ENCODE data around the gene TMEM106A.
"Not testable (repeated sequence)": the region's sequence is repeated elsewhere in the genome, so short reads cannot be mapped to it uniquely, and the experiment has no call there.

The TMEM106A gene, protein sequence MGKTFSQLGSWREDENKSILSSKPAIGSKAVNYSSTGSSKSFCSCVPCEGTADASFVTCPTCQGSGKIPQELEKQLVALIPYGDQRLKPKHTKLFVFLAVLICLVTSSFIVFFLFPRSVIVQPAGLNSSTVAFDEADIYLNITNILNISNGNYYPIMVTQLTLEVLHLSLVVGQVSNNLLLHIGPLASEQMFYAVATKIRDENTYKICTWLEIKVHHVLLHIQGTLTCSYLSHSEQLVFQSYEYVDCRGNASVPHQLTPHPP

DNA sequence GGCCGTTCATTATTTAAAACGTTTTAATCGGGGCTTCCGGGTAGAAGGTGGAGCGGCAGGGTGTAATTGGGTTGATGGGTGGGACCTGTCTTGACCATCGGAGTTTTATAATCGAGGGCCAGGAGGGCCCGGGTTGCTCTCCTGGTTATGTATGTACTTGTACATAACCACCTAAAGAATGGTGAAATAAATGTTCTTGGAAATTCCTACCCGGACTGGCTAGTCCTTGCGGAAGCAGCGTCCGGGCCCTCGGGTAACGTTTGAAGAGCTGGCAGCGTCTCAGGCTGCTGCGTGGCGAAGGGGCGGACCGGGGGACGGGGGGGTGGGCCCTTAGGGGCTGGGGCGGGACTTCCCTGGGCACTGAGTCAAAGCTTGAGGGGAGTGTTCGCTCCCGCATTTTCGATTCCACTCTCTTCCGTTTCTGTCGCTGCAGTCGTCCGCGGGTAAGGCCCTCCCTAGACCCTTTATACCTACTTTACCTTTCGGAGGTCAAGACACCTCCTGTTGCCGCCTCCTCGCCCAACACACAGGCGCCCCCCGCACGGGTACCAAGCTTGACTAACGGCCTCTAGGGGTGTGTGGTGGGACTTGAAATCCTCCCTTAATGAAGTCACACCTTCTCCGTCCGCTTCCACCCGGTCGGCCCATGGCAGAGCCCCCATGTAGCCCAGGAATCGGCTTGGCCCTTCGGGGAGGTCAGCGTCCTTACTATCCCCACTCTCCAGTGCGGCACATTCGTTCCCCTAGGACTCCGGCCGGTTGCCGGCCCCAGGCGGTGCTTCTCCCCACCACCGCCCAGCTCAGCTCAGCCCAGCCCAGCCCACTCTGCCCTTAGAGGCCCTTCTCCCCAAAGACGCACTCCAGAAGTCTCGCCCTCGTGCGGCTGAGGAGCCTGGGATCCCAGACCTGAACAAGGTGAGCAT is at the start of gene TMEM106A:
TSS of gene TMEM106A (plus strand) at position 396 of the 923 bp plus-strand sequence. CDS start 1,167 bp downstream, outside the sequence.
- peak; percentile 59 to 60 for DNase-seq (ENCODE audit: extremely low read depth in 1 of 2, low read depth in 1 of 2)

DNA sequence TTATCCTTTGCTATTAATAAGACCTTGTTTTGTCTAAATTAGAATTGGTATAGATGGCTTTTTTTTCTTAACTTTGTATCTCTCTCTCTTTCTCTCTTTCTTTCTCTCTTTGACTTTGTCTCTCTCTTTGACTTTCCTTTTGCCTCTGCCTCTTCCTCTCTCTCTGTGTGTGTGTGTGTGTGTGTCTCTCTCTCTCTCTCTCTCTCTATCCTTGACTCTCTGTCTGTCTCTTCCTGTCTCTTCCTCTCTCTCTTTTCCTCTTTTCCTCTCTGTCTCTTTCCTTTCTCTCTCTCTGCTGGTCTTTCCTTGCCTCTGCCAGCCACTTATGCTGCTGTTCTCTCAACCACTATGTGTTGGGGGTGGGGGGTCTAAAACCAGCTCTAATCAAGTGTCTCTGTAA is 45.7 kb upstream of the TMEM106A start:
- not testable (repeated sequence) for DNase-seq (ENCODE audit: extremely low read depth in 1 of 2, low read depth in 1 of 2)

DNA sequence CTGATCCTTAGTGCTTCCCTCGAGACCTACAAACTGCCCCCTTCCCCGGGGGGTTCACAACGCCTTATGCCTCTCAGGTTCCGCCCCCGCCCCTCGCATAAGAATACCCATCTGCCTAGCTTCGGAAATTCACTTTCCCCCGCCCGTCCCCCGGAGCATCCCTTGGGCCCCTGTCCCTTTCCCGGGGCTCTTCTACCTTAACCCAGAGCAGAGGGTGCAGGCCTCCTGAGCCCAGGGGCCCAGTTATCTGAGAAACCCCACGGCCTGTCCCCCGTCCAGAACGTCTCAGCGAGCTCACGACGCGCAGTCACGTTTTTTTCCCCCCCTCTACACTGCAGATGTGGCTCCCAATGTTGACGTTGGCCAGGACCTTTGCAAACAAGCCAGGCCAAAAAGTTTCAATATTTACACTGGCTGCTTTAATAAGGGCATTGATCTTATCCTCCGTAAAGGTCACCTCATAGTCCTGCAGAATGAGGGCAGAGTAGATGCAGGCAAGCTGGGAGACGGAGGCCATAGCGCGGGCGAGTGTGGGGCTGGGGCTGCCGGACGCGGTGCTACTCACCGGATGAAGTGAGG is 42.0 kb upstream of the TMEM106A start:
- DNase-seq (ENCODE audit: extremely low read depth in 1 of 2, low read depth in 1 of 2): peak in 1 of 2 donors; percentile 6

DNA sequence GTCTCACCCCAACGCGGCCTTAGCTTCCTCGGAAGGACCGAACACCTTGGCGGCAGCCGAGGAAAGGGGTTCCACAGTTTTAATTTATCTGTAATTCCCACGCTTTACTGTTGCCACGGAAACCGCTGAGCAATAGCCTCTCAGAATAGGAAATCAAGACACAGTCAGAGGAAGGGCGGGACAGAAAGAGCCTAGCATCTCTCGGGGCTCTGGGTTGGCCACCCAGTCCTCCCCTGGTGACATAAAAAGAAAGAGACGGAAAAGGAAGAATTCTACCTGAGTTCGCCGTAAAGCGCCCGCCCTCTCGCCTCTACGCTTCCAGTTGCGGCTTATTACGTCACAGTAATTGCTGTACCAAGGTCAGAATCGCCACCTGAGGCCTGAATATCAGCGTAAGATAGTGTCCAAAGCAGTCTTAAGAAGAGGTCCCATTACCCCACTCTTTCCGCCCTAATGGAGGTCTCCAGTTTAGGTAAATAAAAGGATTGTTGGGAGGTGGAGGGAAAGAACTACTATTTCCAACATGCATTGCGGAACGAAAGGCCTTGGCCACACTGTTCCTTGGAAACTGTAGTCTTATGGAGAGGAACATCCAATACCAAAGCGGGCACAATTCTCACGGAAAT is 41.4 kb upstream of the TMEM106A start:
- peak; percentile 67 to 89 for DNase-seq (ENCODE audit: extremely low read depth in 1 of 2, low read depth in 1 of 2)

DNA sequence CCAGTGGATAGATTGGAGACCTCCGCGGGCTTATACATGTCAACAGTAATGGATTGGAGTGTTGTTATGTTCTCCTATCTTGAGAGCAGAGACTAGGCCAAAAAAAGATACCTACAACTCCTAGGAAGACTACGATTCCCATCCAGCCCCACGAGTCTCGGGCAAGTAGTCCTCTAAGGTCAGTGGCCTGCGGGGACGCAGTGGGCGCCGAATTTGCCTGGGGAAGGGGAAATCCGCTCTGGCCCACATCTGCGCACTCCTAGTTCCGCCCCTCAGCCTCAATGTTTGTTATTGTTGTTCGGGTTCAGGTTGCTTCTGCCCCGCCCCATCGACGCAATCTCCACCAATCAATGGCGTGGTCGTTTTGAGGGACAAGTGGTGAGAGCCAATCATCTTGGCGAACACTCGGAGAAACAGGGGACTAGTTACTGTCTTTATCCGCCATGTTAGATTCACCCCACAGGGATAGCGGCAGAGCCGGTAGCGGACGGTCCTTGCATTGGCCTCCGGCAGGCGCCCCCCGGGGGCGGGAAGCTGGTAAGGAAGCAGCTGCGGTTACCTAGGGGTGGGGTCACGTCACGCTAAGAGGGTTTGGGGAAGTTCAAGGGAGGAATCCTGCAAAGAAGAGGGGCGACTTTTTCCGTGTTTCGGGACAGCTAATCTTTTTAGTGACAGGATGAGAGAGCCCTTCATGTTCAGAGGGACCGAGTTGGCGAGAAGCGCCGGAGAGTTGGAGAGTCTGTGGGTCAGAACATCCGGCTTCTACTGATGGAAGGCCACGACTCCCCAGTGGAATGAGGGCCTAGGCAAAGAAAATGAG is 40.7 kb upstream of the TMEM106A start, which contains the start of gene NBR1:
TSS of gene NBR1 (plus strand) at position 449 of the 820 bp plus-strand sequence. CDS start 4,586 bp downstream, outside the sequence.
- DNase-seq (ENCODE audit: extremely low read depth in 1 of 2, low read depth in 1 of 2): peak; percentile 89 to 93

DNA sequence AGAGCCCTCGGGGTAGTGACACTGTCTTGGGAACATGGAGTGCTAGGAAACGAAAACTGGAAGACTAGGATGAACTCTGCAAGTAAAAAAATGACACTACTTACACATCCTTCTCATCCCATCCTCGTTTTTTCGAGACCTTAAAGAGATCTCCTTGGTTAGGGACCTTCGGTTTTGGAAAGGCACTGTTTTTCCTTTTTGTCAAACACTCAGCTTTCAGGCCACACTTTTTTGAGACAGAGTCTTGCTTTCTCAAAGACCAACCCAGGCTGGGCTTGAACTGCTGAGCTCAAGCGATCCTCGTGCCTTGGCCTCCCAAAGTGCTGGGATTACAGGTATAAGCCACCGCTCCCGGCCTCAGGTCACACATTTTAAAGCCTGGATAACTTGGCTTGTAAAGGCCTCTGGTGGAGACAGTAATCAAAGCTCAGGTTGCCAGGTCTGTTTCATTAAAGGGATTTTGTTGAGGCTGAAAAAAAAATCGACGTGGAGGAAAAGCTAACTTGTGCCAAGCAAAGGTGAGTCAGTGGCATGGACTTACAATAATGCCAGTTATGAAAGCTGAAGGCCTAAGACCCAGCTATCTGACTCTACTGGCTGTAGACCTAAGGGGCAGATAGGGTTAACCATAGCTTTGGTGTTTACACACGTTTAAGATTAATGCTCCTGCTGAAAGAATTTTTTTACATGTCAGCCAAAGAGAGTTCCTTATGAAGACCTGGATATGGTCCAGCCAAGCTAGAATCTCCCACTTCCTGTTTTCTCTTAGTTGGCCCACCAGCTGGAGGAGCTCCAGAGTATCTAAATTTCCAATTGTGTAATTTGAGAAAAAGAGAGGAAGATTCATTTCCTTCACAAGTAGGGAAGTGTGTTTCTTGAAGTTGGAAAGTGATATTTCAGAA is 39.8 kb upstream of the TMEM106A start:
- DNase-seq (ENCODE audit: extremely low read depth in 1 of 2, low read depth in 1 of 2): no peak

DNA sequence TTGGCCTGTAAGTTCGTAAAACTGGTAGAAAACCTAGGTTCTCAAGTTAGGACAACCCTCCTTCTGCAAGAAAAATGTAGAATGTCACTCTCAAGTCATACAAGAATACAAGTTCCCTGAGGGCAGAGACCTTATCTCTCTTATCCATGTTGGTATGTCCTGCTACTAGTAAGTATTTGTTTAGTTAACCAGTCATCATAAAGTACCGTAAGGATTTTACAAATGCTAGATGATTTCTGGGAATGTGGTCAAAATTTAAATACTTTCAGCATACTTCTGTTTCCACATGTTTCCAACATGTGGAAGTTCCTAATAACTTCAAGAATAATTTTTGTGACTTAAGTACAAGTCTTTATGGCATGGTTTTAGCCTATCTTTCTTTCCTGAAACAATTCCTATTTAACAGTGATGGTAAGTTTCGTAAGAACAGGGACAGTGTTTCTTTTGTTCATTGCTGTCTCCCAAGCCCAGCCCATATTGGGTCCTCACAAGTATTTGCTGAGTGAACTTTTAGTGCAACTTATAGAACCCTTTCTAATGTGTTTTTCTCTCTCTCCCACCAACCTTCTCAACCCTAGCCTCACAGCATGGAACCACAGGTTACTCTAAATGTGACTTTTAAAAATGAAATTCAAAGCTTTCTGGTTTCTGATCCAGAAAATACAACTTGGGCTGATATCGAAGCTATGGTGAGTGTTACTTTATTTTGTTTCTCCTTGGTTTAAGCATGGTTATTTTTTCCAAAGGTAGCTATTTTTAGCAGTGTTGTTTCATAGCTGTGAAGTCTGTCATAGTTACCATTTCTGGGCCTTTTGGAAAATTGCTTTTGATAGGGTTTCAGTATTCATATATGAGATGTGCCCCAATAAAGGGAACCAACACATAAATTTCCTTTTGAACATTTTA is 36.2 kb upstream of the TMEM106A start:
- DNase-seq (ENCODE audit: extremely low read depth in 1 of 2, low read depth in 1 of 2): no peak

DNA sequence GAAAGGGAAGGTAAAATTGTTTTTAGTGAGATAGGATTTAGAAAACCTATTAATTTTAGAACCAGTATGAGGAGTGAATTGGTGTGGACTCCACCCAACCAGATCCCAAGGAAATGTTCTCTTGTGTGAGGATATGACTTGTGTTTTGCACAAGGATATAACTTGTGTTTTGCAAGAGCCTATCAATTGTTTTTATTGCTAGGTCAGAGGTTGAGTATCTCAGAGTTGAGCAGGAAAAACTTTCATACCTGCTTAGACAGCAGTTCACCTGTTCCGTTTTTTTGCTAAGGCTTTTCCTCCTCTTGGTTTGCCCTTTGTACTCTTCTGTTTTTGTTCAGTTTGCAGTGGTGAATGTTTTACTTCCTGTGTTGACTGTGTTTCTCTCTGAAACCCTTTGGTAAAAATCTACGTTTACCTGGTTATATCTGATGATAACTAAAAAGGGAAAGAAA is 35.5 kb upstream of the TMEM106A start:
- no peak for DNase-seq (ENCODE audit: extremely low read depth in 1 of 2, low read depth in 1 of 2)

DNA sequence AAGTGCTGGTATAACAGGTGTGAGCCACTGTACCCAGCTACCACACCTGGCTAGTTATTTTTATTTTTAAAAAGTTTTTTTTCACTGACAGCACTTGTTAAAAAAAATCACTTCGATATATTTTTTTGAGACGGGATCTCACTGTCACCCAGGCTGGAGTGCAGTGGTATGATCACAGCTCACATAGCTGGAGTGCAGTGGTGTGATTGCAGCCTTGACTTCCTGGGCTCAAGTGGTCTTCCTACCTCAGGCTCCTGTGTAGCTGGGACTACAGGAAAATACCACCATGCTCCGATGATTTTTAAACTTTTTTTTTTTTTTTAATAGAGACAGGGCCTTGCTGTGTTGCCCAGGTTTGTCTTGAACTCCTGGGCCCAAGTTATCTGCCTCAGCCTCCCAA is 27.8 kb upstream of the TMEM106A start:
- DNase-seq (ENCODE audit: extremely low read depth in 1 of 2, low read depth in 1 of 2): no peak

DNA sequence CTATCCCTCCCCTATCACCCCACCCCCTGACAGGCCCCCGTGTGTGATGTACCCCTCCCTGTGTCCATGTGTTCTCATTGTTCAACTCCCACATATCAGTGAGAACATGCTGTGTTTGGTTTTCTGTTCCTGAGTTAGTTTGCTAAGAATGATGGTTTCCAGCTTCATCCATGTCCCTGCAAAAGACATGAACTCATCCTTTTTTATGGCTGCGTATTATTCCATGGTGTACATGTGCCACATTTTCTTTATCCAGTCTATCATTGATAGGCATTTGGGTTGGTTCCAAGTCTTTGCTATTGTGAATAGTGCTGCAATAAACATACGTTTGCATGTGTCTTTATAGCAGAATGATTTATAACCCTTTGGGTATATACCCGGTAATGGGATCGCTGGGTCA is 25.0 kb upstream of the TMEM106A start:
- not testable (repeated sequence) for DNase-seq (ENCODE audit: extremely low read depth in 1 of 2, low read depth in 1 of 2)

DNA sequence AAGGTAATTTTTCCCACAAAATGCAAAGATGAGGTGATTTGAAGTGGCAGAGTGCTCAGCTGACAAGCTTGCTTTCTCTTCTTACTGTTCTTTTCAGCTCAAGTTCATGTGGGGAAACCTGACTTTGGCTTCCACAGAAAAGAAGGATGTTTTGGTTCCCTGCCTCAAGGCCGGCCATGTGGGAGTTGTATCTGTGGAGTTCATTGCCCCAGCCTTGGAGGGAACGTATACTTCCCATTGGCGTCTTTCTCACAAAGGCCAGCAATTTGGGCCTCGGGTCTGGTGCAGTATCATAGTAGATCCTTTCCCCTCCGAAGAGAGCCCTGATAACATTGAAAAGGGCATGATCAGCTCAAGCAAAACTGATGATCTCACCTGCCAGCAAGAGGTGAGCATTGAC is 18.4 kb upstream of the TMEM106A start:
- no peak for DNase-seq (ENCODE audit: extremely low read depth in 1 of 2, low read depth in 1 of 2)

DNA sequence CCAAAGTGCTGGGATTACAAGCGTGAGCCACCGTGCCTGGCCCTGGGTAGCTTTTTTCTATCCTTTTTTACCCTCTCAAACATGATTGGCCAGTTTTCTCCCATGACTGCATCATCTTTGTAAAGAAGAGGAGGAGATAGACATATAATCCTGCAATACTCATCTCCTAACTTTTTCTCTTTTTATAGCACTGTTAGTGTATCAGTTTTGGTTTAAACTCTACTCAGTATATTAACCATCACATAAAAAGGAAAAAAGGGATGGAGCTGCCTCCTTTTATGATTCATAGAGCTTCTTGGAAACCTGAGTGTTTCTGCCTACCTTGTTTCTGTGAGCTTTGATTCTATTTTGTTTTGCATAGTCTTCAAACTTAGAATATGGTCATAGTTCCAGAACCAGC is 12.0 kb upstream of the TMEM106A start:
- DNase-seq (ENCODE audit: extremely low read depth in 1 of 2, low read depth in 1 of 2): no peak

DNA sequence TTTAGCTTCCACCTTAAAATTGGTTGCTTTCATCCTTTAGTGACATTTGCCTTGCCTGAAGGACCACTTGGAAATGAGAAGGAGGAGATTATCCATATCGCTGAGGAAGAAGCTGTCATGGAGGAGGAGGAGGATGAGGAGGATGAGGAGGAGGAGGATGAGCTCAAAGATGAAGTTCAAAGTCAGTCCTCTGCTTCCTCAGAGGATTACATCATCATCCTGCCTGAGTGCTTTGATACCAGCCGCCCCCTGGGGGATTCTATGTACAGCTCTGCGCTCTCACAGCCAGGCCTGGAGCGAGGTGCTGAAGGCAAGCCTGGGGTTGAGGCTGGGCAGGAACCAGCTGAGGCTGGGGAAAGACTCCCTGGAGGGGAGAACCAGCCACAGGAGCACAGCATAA is 11.5 kb upstream of the TMEM106A start:
- peak in 1 of 2 donors; percentile 9 for DNase-seq (ENCODE audit: extremely low read depth in 1 of 2, low read depth in 1 of 2)

DNA sequence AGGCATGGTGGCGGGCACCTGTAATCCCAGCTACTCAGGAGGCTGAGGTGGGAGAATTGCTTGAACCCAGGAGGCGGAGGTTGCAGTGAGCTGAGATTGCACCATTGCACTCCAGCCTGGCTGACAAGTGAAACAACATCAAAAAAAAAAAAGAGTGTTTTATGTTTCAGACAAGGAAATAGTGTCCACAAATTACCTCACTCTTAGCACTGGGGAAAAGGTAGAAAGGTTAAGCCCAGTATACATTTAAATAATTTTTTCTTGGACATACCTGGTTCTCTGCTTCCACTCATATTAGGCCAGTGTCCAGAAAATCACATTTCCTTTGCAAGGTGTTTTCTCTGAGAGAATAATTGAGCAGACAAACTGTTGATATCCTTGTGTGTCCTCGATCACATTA is 8.7 kb upstream of the TMEM106A start:
- DNase-seq (ENCODE audit: extremely low read depth in 1 of 2, low read depth in 1 of 2): not testable (repeated sequence)

DNA sequence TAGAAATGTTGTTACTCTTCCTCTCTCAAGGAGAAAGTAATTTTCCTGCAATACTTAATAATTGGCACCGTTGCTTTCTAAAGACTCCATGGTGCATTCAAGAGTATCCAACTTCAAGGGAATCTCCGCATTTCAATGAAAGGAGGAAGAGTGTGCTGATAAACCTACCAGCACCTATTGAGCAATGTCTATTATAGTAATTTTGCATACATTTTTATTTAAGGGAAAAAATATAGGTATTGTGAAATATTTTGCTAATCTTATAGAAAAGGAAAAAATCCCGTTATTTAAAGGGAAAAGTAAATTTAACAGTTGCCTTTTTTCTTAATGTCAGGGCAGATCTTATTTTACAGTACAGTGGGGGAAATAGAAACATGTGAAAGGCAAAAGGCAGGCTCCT is 1.1 kb upstream of the TMEM106A start:
- no peak for DNase-seq (ENCODE audit: extremely low read depth in 1 of 2, low read depth in 1 of 2)

DNA sequence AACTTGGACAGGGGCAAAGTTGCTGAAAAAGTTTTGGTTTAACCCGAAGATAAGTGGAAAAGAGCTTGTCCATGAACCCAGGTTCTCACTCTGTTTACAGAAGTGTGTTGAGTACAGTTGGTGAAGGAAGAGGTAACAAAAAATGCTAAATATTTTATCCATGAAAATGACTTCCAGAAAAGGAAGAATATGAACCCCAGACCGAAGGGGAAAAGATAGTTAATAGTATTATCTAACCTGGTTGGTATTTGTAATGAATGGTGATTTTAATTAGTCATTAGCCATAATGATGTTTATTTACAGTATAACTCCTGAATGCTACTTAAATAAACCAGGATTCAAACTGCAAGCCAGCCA is 574 bp upstream of the TMEM106A start:
- no peak for DNase-seq (ENCODE audit: extremely low read depth in 1 of 2, low read depth in 1 of 2)

DNA sequence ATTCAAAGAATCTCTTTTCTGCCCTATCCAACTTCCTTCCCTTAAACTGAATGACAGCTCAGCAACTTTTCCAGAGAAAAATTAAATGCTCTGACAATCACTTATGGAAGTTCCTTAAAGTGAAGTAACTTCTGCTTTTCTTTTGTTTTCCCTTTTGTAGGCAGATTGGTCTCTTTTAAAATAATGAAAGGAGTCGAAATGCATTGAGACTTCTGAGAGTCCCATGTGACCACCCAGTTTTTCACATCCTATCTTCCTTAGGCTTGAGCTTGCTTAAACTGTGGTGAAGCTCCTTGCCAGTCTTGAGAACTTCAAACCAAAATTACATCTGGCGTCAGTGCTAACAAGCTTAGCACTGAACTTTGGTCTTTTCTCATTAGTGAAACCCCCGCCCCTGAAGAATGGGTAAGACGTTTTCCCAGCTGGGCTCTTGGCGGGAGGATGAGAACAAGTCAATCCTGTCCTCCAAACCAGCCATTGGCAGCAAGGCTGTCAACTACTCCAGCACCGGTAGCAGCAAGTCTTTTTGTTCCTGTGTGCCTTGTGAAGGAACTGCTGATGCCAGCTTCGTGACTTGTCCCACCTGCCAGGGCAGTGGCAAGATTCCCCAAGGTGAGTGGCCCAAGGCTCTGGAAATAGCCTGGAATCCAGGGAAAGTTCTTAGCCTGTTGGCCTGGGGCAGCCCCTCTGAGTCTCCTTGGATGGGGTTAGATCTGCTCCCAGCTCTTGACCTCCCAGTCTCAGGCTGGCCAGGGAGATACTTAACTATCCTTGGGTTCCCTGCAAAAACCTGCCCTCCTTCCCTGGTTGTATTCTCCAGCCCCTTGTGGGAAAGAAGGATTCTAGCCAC is 1.2 kb downstream of the TMEM106A start:
- no peak for DNase-seq (ENCODE audit: extremely low read depth in 1 of 2, low read depth in 1 of 2)
